MM.1S (cell line): ENCODE measurements around the gene PLIN4.

Experiments used
- EZH2 ChIP-seq: fragments of 300-600 bp; sonication (generic); optimal IDR thresholded peaks from 2 replicates; pipeline ENCODE3; 2017; ENCODE audit warnings: low read depth, mild to moderate bottlenecking, antibody characterized with exemption, low read length, mixed read lengths
- EZH2phosphoT487 ChIP-seq: fragments of 300-600 bp; sonication (generic); IDR thresholded peaks from 2 replicates; pipeline ENCODE4 v1.6.1; 2018; ENCODE audit warnings: antibody characterized with exemption, low read length
- TF ChIP-seq, protein P1 (sequence below): fragments of 300-600 bp; sonication (generic); IDR thresholded peaks from 2 replicates; pipeline ENCODE4 v1.5.1; 2016; ENCODE audit warnings: antibody characterized with exemption, low read length, mixed read lengths

DNA sequence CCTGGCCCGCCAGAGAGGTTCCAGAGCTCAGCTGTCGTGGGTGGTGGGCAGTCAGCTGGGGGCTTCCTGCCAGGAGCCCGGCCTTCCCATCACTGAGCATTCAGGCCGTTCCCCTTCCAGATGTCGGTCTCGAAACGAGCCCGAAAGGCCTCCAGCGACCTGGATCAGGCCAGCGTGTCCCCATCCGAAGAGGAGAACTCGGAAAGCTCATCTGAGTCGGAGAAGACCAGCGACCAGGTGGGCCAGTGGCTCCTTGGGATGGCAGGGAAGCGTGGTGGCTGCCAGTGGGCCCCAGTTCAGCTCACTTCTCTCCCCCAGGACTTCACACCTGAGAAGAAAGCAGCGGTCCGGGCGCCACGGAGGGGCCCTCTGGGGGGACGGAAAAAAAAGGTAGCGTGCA, 26.8 kb downstream of the PLIN4 start:
- TF ChIP-seq, protein P1, sequence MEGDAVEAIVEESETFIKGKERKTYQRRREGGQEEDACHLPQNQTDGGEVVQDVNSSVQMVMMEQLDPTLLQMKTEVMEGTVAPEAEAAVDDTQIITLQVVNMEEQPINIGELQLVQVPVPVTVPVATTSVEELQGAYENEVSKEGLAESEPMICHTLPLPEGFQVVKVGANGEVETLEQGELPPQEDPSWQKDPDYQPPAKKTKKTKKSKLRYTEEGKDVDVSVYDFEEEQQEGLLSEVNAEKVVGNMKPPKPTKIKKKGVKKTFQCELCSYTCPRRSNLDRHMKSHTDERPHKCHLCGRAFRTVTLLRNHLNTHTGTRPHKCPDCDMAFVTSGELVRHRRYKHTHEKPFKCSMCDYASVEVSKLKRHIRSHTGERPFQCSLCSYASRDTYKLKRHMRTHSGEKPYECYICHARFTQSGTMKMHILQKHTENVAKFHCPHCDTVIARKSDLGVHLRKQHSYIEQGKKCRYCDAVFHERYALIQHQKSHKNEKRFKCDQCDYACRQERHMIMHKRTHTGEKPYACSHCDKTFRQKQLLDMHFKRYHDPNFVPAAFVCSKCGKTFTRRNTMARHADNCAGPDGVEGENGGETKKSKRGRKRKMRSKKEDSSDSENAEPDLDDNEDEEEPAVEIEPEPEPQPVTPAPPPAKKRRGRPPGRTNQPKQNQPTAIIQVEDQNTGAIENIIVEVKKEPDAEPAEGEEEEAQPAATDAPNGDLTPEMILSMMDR = no peak
- TF ChIP-seq EZH2phosphoT487 (no peak), EZH2 (no peak)
